Glomerular visceral epithelial cell (primary cell): ENCODE data around the gene C15orf39.
"Not testable (repeated sequence)": the region's sequence is repeated elsewhere in the genome, so short reads cannot be mapped to it uniquely, and the experiment has no call there.

Experiments
- DNase-seq: peaks from one replicate; pipeline ENCODE4 v3.0.0-alpha.2; 2016; ENCODE audit errors: extremely low spot score

Gene C15orf39

DNA sequence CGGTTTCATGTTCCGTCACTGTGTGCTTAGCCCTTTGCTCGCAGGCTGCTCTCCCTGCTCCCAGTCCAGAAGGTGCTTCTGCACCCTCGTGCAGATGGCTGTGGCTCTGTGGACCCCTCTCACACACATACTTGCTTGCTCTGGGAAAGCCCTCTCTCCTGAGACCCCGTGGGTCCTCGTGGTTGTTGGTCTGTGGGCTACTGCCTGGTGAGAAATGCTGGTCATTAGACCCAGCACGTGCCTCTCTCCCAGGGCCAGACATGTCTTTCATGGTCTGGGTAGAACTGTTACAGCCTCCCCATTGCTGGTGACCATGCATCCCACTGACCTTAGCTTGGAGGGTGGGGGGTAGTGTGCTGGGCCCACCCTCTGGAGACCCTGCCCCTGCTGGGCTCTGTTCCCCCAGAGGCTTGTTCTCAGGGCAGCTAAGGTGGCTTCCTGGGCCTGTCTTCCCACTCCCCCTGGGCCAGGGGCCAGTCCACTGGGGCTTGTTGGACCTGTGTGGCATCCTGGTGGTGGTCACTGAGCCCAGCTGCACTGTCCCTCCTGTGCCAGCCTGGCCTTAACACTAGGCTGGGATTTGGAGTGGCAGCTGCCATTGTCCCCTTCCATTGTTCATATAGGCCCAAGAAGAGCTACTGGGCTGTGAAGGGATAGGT is 10.6 kb downstream of the C15orf39 start:
- no peak for DNase-seq

DNA sequence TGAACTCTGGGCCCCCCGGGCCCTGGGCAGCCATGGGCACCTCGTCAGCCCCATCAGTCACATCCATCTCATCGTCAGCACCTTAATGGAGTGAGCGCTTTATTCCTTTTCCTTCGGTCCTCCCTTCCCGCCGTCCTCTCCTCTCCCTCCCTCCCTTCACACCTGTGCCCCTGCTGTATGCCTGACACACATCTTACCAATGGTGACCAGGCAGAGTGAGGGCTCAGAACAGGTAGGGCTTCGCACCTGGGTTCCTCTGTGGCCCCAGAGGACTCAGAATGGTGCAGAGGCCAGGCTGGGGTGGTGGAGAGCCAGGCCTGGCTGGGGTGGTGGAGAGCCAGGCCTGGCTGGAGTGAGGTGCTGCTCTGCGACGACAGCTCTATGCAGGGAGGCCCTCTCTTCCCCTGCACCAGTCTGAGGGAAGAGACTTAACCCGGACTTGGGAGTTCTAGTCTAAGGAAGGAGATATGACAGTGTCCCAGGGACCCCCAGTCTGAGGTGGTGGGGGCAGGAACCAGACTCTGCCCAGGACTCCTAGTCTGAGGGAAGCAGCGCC is 11.6 kb downstream of the C15orf39 start:
- DNase-seq = no peak

DNA sequence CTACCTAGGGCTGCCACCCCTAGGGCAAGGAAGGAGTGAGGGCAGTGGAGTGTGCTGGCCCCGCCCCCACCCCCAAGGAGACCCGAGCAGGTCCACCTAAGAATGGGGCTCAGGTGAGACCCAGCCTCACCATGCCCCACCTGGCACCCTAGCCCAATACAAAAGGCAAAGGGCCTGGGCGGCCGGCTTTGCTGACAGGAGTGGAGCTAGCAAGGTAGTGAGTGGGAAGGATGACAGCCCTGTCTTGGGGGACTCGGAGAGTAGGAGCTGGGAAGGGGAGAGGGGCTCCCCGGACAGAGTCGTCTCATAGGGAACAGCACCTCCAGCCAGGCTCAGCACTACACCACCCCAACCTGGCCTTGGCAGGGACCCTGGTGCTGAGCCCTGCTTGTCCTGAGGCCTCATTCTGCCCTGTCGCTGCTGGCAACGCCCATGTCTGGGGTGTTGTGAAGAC is 12.1 kb downstream of the C15orf39 start:
- no peak for DNase-seq

DNA sequence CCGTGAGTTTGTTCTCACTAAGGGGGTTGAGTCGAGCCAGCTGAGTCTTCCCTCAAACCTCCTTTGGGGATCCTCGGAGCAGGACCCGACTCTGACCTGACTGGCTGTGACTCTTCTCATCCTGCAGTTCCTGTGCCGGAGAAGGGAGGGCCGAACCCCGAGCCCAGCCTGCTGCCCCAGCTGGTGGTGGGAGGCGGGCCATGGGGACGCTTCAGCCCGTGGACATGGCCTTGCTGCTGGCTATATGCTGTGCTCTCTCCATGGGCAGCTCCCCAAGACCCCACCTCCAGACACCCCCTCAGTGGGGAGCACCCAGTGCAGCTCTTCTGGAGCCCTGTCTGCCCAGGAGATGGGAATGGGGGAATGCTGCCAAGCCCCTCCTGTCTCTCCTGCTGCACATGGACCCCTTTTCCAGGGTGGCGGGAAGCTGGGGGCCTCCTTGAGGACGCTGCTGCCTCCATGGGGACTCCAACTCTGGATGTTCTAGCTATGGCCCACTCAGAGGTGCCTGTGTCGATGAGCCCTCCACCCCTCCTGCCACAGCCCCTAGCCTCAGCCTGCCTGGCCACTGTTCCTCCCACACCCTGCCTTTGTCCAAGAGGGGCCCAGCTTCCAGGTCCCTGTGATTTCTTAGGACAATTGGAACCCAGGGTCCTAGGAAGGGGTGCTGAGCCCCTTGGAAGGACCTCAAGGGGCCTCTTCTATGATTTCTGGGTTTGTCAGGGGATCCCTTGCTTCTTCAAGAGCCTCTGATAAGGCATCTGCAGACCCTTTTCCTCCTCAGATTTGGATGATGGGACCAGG is 12.8 kb downstream of the C15orf39 start:
- no peak for DNase-seq

DNA sequence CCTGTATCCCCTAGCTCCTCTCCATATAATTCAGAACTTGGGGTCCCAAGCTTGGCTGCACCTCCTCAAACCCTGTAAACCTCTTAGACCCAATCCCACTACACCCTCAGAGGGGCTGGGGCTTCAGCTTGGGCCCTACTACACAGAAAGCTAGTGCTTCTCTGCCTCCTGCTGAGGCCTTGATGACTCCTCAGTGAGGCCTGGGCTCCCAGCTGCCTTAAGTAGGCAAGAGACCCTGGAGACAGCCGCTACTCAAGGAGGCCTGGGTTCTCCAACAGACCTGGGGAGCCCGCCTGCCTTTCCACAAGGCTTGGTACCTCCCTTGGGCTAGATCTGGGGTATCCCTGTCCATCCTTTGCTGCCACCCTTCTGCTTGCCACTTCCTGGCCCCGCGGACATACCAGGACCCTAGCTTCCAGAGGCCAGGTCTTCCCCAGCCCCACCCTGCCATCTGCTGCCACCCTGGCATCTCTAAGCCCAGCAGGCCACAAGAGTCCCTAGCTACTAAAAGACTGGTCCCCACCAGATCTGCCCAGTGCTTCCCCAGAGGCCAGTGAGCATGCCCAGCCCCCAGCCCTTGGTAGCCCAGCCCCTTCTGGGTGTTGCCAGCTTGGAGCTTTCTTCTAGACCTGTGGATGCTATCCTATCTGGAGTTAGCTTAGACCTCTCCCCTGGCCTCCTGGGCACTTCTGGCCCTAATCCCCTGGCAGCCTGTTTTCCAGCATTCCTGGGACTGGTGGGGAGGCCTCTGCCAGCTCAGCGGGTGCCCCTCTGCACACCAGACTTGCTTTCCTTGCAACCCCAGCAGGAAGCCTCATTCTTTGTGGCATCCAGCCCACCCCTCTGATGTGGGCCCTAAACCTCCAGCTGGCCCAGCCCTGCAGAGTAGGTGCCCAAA is 13.7 kb downstream of the C15orf39 start:
- no peak for DNase-seq

DNA sequence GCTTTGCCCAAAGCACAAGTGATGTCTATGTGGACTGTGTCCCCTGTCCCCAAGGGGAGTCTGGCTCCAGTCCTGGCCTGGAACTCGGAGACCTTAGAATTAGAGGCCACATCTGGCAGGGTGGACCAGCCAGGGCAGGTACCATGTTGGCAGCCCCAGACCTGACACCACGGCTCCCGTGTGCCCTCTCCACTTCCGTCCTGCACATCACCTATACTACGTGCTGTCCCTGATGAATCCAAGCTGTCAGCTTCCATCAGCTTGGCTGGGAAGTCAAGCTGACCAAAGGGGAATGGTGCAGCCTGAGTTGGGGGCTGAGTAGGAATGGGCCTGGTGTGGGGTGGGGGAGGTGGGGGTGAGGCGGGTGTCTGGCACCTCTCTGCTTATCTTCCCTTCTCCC is 15.3 kb downstream of the C15orf39 start:
- no peak for DNase-seq

DNA sequence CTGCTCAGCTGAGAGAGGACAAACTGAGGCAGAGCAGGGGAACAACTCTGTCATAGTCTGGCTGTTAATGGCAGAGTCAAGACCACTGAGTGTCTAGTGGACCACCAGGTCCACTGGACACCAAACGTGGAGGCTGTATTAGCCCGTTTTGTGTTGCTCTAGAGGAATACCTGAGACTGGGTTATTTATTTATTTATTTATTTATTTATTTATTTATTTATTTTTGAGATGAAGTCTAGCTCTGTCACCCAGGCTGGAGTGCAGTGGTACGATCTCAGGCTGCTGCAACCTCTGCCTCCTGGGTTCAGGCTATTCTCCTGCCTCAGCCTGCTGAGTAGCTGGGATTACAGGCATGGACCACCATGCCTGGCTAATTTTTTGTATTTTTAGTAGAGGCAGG is 15.9 kb downstream of the C15orf39 start:
- not testable (repeated sequence) for DNase-seq

DNA sequence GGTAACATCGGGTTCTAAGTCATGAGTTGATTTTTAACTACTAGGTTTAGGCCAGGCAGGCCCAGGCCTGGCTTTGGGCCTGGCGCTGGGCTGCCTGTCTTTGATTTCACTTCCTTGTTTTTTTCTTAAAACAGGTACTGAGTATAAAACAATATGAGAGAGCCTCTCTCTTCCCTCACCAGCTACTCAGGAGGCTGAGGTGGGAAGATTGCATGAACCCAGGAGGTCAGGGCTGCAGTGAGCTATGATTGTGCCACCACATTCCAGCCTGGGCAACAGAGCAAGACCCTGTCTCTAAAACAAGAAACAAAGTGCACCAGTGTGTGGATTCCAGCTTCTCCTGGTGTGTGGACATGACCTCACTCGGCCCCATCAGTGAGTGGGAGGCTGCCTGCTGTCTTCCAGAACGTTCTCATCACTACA is 17.8 kb downstream of the C15orf39 start:
- not testable (repeated sequence) for DNase-seq

DNA sequence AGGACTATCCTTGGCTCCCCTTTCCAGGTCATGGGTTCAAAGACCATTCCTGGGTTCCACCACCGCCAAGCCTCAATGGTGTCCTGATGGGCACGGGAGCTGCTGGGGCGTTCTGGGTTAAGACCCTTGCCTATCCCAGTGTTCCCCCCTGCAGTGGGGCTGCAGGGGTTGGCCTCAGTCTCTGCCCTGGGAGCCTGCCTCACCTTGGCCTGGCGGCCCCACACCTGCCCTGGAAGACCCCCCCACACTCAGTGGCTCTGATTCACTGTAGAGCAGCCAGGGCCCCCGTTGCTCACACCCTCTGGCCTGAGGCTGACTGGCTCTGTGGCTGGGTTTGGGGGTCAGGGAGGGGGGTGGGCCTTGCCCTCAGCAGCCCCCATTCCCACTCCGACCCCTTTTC is 22.0 kb downstream of the C15orf39 start:
- DNase-seq = no peak

DNA sequence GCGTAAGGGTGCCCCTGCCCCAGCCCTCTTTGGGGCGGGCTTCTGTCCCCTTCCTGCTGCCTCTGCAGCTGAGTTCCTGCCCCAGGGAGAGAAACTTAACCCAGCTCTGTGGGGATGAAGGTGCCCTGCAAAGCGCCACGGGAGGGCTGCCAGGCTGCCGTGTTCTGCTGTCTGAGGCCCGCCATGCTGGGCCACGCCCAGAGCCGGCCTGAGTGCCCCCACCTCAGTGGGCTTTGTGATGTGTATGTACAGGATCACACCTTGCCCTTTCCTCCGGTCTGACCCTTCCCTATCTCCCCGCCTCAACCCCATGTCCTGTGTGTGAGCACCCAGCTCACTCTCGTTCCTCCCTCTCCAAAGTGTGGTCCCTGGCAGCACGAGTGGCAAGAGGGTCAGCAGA is 22.6 kb downstream of the C15orf39 start:
- DNase-seq = no peak

DNA sequence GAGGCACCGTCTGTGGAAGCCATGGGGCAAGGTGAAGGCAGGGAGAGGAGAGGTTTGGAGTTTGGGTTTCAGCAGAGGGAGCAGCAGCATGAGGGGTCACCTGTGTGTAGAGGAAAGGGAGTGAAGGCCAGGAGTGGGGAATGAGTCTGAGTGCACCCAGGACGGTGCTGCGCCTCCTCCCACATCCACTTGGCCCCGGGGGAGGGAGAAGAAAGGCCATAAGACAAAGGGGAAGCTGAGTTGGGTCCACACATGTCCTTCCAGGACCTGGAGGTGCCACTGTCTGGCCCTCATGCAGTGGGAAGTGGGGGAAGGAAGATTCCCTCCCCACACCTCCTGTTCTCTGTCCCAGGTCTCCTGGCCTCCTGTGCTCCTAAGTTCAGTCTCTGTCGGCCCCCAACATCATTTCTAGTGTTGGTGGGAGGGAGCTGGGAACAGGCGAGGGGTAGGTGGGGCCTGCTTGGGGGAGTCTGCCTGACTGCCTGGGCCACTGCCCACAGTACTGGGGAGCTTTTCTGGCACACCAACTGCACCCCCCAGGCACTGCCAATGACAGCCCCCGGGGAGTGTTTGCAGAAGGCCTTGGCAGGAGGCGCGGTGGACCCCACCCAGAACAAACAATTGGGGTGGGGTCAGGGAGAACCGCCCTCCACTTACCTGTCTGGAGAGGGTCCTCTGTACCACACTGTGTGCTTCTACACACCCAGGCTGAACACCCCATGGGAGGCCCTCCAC is 23.6 kb downstream of the C15orf39 start:
- not testable (repeated sequence) for DNase-seq

DNA sequence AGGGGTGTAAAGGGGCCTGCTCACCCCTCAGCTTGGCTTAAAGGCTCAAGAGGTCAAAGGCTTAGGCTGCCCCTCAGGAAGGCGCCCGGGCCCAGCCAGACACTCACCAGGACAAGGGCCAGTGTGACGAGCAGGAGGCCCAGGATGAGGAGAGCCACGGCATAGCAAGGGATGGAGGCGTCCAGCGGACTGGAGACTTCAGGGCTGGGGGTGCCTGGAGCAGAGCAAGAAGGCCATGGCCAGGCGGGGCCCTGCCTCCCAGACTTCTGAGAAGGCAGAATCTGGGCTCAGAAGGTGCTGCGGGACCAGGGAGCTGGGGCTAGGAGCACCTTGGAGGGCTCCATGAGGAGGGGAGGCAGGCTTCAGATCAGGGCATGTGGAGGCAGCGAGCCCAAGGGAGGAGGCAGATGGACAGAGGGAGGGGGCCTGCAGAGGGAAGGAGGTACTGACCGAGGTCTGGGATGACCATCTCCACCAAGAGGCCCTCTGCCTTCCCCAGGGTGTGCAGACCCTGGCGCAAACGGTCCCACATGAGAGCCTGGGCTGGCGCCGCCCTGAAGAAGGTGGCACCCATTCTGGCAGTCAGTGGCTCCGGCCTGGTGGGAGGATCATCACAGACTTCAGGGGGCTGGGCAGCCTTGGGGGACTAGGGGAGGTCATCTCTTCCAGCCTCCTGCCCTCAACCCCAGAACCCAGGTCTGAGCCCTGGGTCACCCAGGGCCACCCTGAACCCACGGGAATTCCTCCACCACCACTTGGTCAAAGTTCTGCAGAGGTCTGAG is 24.5 kb downstream of the C15orf39 start:
- DNase-seq = no peak

DNA sequence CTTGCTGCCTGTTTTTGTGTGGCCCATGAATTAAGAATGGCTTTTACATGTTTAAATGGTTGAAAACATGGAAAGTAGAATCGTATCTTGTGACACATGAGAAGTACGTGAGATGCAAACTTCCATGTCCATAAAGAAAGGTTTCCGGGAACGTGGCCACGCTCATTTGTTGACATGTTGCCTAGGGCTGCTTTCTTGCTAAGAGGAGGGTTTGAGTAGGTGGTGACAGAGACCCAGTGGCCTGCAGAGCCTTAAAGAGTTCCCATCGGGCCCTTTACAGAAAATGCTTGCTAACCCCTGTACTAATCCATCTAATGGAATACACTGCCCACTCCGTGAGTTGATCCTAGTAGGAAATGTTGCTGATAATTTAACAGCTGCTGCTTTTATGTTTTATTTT is 25.4 kb downstream of the C15orf39 start:
- not testable (repeated sequence) for DNase-seq

DNA sequence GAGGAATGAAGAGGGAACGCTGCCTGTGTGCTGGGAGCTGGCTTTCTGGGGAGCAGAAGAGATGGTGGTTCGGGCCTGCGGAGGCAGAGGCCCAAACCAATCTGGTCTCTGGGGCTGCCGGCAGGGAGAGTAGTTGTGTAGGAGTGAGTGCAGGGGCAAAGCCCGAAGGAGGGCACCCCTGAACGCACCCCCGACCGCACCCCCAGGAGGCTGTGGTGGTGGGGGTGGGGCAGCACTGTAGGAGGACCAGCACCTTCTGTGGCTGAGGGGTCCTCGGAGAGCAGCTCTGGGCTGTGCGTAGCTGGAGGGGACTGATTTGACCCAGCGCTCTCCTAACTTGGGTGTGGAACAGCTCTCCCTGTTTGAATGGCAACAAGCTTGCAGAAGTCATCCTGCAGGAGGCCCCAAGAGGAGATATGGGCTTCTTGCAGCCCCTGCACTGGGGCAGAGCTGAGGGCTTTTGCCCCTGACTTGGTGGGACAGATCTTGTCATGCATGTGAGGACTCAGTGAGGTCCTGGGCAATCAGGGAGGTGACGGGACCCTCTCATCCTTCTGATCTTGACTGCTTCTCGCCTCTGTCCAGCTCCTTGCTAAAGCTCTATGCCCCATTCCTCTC is 26.1 kb downstream of the C15orf39 start:
- DNase-seq = no peak

DNA sequence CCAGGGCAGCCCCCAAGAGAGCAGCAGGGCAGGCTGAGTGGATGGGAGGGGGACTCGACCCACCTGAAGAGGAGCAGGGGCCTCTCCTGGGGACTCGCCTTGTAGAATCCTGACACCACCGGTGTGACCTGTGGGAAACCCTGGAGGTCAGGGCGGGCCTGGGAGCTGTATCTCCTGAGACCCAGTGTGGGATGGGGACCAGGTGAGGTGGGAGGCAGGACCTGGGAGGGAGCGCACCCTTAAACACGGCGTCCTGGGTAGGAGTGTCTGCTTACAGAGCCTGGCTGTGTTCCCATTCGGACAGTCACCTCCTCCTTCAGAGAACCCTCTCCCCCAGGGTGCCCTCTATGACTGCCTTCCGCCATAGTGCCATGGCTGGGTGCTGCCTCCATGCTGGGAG is 27.1 kb downstream of the C15orf39 start:
- DNase-seq = no peak

DNA sequence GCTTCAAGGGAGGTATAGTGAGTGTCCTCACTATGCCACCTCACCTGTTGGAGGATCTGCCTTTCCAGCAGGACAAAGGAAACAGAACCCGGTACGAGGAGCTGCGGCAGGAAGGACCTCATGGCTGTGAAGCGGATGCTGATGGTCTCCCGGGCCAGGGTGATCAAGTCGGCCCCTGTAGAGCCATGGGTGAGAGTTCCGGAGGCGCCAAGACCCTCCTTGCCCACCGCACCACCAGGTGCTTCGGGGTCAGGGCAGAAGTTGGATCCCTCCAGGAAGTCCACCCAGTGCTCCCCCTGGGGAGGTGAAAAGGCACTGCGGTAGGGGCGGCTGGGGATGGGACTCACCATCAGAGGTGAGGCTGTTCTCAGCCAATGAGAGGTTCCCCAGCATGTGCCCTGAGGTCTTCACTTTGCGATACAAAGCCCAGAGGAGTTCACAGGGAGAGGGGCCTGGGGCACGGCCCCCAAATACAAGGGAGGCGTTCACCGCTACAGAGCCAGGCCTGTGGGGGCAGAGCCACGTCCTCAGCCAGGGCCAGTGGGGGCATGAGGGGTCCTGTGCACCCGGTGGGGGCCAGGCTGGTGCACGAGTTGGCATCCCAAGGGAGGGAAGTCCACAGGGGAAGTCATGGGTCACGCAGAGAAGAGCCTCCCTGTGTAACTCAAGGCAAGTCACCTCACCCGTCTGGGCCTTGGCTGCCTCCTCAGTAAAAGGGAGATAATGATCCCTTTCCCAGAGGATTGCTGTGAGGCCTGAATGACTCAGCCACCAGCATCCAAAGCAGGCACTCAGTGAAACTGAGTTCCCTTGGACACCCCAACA is 27.7 kb downstream of the C15orf39 start:
- DNase-seq = no peak

DNA sequence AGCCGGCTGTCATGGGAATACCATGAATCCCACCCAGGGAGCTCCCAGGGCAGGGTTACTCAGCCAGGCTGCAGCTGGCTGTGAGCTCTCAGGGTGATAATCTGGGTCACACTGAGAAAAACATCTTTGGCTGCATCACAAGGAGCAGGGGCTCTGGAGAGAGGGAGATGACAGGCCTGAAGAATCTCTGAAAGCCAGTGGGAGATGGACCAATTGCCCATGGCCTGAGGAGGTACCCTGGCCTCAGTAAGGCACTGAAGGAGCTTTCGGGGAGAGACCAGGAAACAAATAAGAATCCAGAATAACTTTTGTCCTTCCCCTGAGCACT is 28.3 kb downstream of the C15orf39 start:
- no peak for DNase-seq

DNA sequence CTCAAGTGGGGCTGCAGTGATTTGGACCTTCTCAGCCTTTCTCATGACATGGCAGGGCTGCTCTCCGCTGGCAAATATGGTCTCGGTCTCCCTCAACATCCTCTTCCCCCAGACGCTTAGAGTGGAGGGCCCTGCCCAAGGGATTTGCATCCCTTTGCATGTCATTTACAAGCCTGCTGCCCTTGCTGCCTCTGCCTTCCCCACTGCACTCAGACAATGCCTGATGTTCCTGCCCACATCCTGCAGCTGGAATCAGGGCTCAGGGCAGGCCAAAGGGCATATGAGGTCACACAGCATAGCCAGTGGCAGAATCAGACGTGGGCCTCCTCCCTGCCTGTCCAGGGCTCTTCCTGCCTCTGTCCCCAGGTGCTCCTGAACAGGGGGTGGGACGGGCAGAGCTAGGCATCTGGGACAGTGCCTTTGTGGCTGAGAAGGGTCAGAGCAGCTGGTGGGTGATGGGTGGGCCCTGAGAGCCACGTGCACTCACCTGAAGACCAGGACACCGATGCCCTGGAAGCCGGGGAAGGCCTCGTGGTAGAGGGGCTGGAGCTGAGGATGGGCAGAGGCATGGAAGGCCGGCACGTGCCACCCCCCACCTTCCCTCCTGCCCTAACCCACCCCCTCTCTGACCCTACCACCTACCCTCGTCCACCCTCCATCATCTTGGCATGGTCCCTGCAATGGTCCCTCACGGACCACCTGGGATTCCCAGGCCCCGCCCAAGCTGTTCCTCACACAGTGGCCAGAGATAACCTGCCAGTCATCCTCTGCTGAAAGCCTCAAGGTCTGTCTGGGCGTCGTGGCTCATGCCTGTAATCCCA is 29.1 kb downstream of the C15orf39 start:
- DNase-seq = no peak
